Measurements from ENCODE around the gene SPIN1. TPM values are rescaled to one million over a fixed set of nuclear protein-coding genes. Genes with fewer than 3 reads are reported as not detected.

Gene SPIN1
- total RNA-seq, 1 experiment from 2014 or later: 59.5 TPM

GRCh38 chr9:88418025-88418424 is 29.8 kb downstream of the SPIN1 start:
- intact Hi-C loops (cut with micrococcal nuclease; ENCODE audit: unreplicated experiment): no loop called here
- no peak for TF ChIP-seq CTCF (IDR thresholded peaks at IDR 0.05; ENCODE audit: unreplicated experiment)
- peaks cover 32% of the 10 kb centered on the region for H3K36me3 Mint-ChIP-seq (ENCODE audit: insufficient read depth, unreplicated experiment)
- H3K27ac Mint-ChIP-seq (ENCODE audit: unreplicated experiment): no peak overlapping the region
- H3K4me1 Mint-ChIP-seq (ENCODE audit: low read depth, unreplicated experiment): no peaks in the 10 kb centered on the region
- CTCF ChIA-PET: no interaction called here
- H3K27me3 Mint-ChIP-seq (ENCODE audit: unreplicated experiment): no peaks in the 10 kb centered on the region
- no TSS peak for BruUV-seq (replicated peaks)
- no peak overlapping the region for H3K4me3 Mint-ChIP-seq (ENCODE audit: low read depth, unreplicated experiment)
- peaks cover 6% of the 10 kb centered on the region for H3K9me3 Mint-ChIP-seq (ENCODE audit: low read depth, unreplicated experiment)
- DNase-seq: no peak

- no TSS peak for BruUV-seq (replicated peaks)
- no peak for DNase-seq
- Mint-ChIP-seq H3K9me3 (ENCODE audit: low read depth, unreplicated experiment) (peaks cover 6% of the 10 kb centered on the region), H3K27ac (ENCODE audit: unreplicated experiment) (no peak overlapping the region), H3K4me3 (ENCODE audit: low read depth, unreplicated experiment) (no peak overlapping the region), H3K4me1 (ENCODE audit: low read depth, unreplicated experiment) (no peaks in the 10 kb centered on the region), H3K36me3 (ENCODE audit: insufficient read depth, unreplicated experiment) (peaks cover 32% of the 10 kb centered on the region), H3K27me3 (ENCODE audit: unreplicated experiment) (no peaks in the 10 kb centered on the region)
- TF ChIP-seq CTCF (IDR thresholded peaks at IDR 0.05; ENCODE audit: unreplicated experiment): no peak
- intact Hi-C loops (cut with micrococcal nuclease; ENCODE audit: unreplicated experiment): no loop called here
- CTCF ChIA-PET: no interaction called here
Observed at GRCh38 chr9:88418715-88419540, 30.7 kb downstream of the SPIN1 start.

GRCh38 chr9:88420227-88420626 is 32.0 kb downstream of the SPIN1 start:
- peaks cover 6% of the 10 kb centered on the region for H3K9me3 Mint-ChIP-seq (ENCODE audit: low read depth, unreplicated experiment)
- CTCF ChIA-PET: no interaction called here
- no peak for TF ChIP-seq CTCF (IDR thresholded peaks at IDR 0.05; ENCODE audit: unreplicated experiment)
- H3K4me3 Mint-ChIP-seq (ENCODE audit: low read depth, unreplicated experiment): no peak overlapping the region
- no TSS peak for BruUV-seq (replicated peaks)
- no peaks in the 10 kb centered on the region for H3K27me3 Mint-ChIP-seq (ENCODE audit: unreplicated experiment)
- DNase-seq: no peak
- intact Hi-C loops (cut with micrococcal nuclease; ENCODE audit: unreplicated experiment): no loop called here
- H3K36me3 Mint-ChIP-seq (ENCODE audit: insufficient read depth, unreplicated experiment): peaks cover 26% of the 10 kb centered on the region
- no peak overlapping the region for H3K27ac Mint-ChIP-seq (ENCODE audit: unreplicated experiment)
- H3K4me1 Mint-ChIP-seq (ENCODE audit: low read depth, unreplicated experiment): no peaks in the 10 kb centered on the region

GRCh38 chr9:88421348-88421747 is 33.1 kb downstream of the SPIN1 start:
- no peak for TF ChIP-seq CTCF (IDR thresholded peaks at IDR 0.05; ENCODE audit: unreplicated experiment)
- Mint-ChIP-seq H3K9me3 (ENCODE audit: low read depth, unreplicated experiment) (peaks cover 6% of the 10 kb centered on the region), H3K36me3 (ENCODE audit: insufficient read depth, unreplicated experiment) (peaks cover 25% of the 10 kb centered on the region), H3K27ac (ENCODE audit: unreplicated experiment) (no peak overlapping the region), H3K4me3 (ENCODE audit: low read depth, unreplicated experiment) (no peak overlapping the region), H3K4me1 (ENCODE audit: low read depth, unreplicated experiment) (no peaks in the 10 kb centered on the region), H3K27me3 (ENCODE audit: unreplicated experiment) (no peaks in the 10 kb centered on the region)
- intact Hi-C loops (cut with micrococcal nuclease; ENCODE audit: unreplicated experiment): no loop called here
- BruUV-seq (replicated peaks): no TSS peak
- CTCF ChIA-PET: no interaction called here
- no peak for DNase-seq
